K562 (cell line): ENCODE data around the gene BCAP31. TPM values are rescaled to one million over a fixed set of nuclear protein-coding genes. Genes with fewer than 3 reads are reported as not detected.

Source experiments
- ATAC-seq: fragments of 200-7000 bp; cut with Tn5 transposase; 3 replicates; pipeline ENCODE4 v1.9.1; 2020; ENCODE audit warnings: moderate library complexity
- BruUV-seq: library from RNA; stranded (reverse); fragments of 400-500 nt; replicated peaks from 2 replicates; lab custom pipeline; 2021; lab: Mats Ljungman, UMichigan
- CTCF ChIA-PET: fragments of 300-600 bp; formaldehyde crosslinking; extraction: SDS; loops from one replicate; lab custom pipeline; 2021; ENCODE audit warnings: low intra/inter-chr PET ratio; lab: Yijun Ruan, JAX
- POLR2A ChIA-PET: fragments of 300-600, 350-650 bp; sonication (Branson Sonifier 250); formaldehyde crosslinking; extraction: SDS; loops from one replicate; lab custom pipeline; 2021; ENCODE audit warnings: antibody characterized with exemption, inconsistent platforms; lab: Yijun Ruan, JAX
- DNase-seq, 4 experiments: peaks; one replicate each; pipeline versions ENCODE4 v3.0.0 to v3.0.0-alpha.2; 2011 to 2018; ENCODE audit warnings: low spot score in 3 of 4, mixed read lengths in 3 of 4; ENCODE audit errors: extremely low read depth in 1 of 4
- FAIRE-seq: peaks from 2 replicates; lab custom pipeline; 2011; peaks lifted over from hg19 to GRCh38; lab: Jason Lieb, UNC
- H2AFZ ChIP-seq: 2 replicates; pipeline ENCODE4 v1.6.0; 2011; ENCODE audit warnings: low read depth, low read length, control low read depth, inconsistent platforms
- H3K27ac ChIP-seq: fragments of 200-600 bp; 3 replicates; pipeline ENCODE4 v1.8.0; 2011; ENCODE audit warnings: low read depth, mild to moderate bottlenecking, control low read depth, inconsistent platforms, low read length, moderate library complexity, mixed read lengths; ENCODE audit errors: extremely low read depth
- H3K27me3 ChIP-seq, 2 experiments: fragments of 300-600 bp in 1 of 2; 2 replicates in 1 of 2; 3 replicates in 1 of 2; pipeline versions ENCODE4 v1.6.0 to v1.8.0; 2011; ENCODE audit warnings: inconsistent platforms in 2 of 2, low read length in 2 of 2, mild to moderate bottlenecking in 1 of 2, mixed read lengths in 1 of 2, moderate library complexity in 1 of 2; ENCODE audit not compliant: control insufficient read depth in 2 of 2, insufficient read depth in 2 of 2
- H3K36me3 ChIP-seq: fragments of 300-600 bp; 3 replicates; pipeline ENCODE4 v1.8.0; 2011; ENCODE audit warnings: mild to moderate bottlenecking, low read length, inconsistent platforms; ENCODE audit not compliant: control insufficient read depth, insufficient read depth
- H3K4me1 ChIP-seq, 2 experiments: fragments of 200-600 bp in 1 of 2; replicated peaks in 1 of 2; 2 replicates in 1 of 2; 3 replicates in 1 of 2; pipeline versions ENCODE4 v1.5.1 to v1.8.0; 2011; ENCODE audit warnings: inconsistent platforms in 2 of 2, low read length in 2 of 2, mild to moderate bottlenecking in 1 of 2, mixed read lengths in 1 of 2, moderate library complexity in 1 of 2; ENCODE audit not compliant: control insufficient read depth in 2 of 2, insufficient read depth in 2 of 2
- H3K4me2 ChIP-seq: 2 replicates; pipeline ENCODE4 v1.6.1; 2011; ENCODE audit warnings: low read length, control low read depth, inconsistent platforms, mixed read lengths; ENCODE audit not compliant: insufficient read depth
- H3K4me3 ChIP-seq: fragments of 200-600 bp; sonication (generic), shearing (Covaris generic); 2 replicates; pipeline ENCODE4 v1.5.1; 2016; ENCODE audit warnings: control low read depth, inconsistent platforms
- H3K79me2 ChIP-seq: fragments of 200-600 bp; 3 replicates; pipeline ENCODE4 v1.8.0; 2011; ENCODE audit warnings: low read length, inconsistent platforms; ENCODE audit not compliant: control insufficient read depth, insufficient read depth
- H3K9ac ChIP-seq, 2 experiments: 2 replicates each; pipeline versions ENCODE4 v1.6.0 to v1.6.1; 2011; ENCODE audit warnings: low read depth in 2 of 2, low read length in 2 of 2, control low read depth in 1 of 2, inconsistent platforms in 1 of 2, mild to moderate bottlenecking in 1 of 2, mixed read lengths in 1 of 2; ENCODE audit not compliant: insufficient read depth in 1 of 2
- H3K9me1 ChIP-seq: one replicate; pipeline ENCODE4 v1.6.0; 2011; ENCODE audit warnings: inconsistent platforms, mild to moderate bottlenecking, low read length, moderate library complexity; ENCODE audit not compliant: control insufficient read depth, insufficient read depth
- H3K9me3 ChIP-seq: replicated peaks from 2 replicates; pipeline ENCODE4 v1.5.1; 2011; ENCODE audit warnings: low read depth, low read length, inconsistent platforms; ENCODE audit not compliant: control insufficient read depth, insufficient read depth
- H4K20me1 ChIP-seq: replicated peaks from 2 replicates; pipeline ENCODE4 v1.6.1; 2011; ENCODE audit warnings: low read length, inconsistent platforms, mixed read lengths; ENCODE audit not compliant: control insufficient read depth, insufficient read depth
- CXXC5 ChIP-seq: fragments of 250-450 bp; sonication (Bioruptor Pico); IDR thresholded peaks from 2 replicates; pipeline ENCODE4 v1.8.0; 2022; ENCODE audit warnings: inconsistent platforms, mild to moderate bottlenecking, moderate library complexity
- DDX20 ChIP-seq: fragments of 450-650 bp; IDR thresholded peaks from 2 replicates; pipeline ENCODE4 v1.6.1; 2016; ENCODE audit warnings: missing genetic modification characterization, low read depth, mild to moderate bottlenecking, missing compliant biosample characterization, moderate library complexity
- HMG20B ChIP-seq: fragments of 250-450 bp; sonication (Bioruptor Pico); IDR thresholded peaks from 2 replicates; pipeline ENCODE4 v1.5.0; 2021; ENCODE audit warnings: mild to moderate bottlenecking
- JUNB ChIP-seq: fragments of 450-650 bp; formaldehyde crosslinking; conservative IDR thresholded peaks from 2 replicates; pipeline ENCODE4 v1.4.0; 2020; ENCODE audit warnings: mild to moderate bottlenecking
- MYNN ChIP-seq, 2 experiments: sonication (generic); formaldehyde crosslinking in 1 of 2; IDR thresholded peaks; 2 replicates each; pipeline versions ENCODE4 v1.5.0 to v1.6.1; 2016 to 2020; ENCODE audit warnings: antibody characterized with exemption in 1 of 2, missing genetic modification reagents in 1 of 2
- NFIX ChIP-seq: fragments of 250-450 bp; sonication (Bioruptor Pico); IDR thresholded peaks from 2 replicates; pipeline ENCODE4 v1.4.0; 2020; ENCODE audit warnings: low read depth, mild to moderate bottlenecking, moderate library complexity
- POU5F1 ChIP-seq: fragments of 150-350 bp; IDR thresholded peaks from 2 replicates; pipeline ENCODE4 v1.6.1; 2014; ENCODE audit warnings: borderline replicate concordance, low read length, low read depth, mild to moderate bottlenecking; ENCODE audit not compliant: partially characterized antibody
- ZKSCAN3 ChIP-seq: fragments of 250-450 bp; sonication (Bioruptor Pico); IDR thresholded peaks from 2 replicates; pipeline ENCODE4 v1.4.0; 2020
- ZNF121 ChIP-seq: sonication (generic); formaldehyde crosslinking; conservative IDR thresholded peaks from 2 replicates; pipeline ENCODE4 v1.8.0; 2022; ENCODE audit warnings: missing genetic modification reagents
- ZNF24 ChIP-seq: fragments of 450-650 bp; IDR thresholded peaks from 2 replicates; pipeline ENCODE4 v1.6.1; 2016
- WGBS: fragments of 100-300 bp; shearing (Covaris generic); methylation state at CpG from one replicate; pipeline ENCODE4 v1.1.6; 2016; ENCODE audit warnings: low coverage, mixed read lengths; ENCODE audit not compliant: insufficient coverage; ENCODE audit errors: missing lambda C conversion rate; 5-methylcytosine and 5-hydroxymethylcytosine counted together
- in situ Hi-C: fragments of 300-500 bp; cut with MboI; formaldehyde crosslinking; loops from 4 replicates; pipeline ENCODE4 v1.15.0; 2018; ENCODE audit warnings: inconsistent platforms, mixed read lengths
- intact Hi-C: fragments of 100-400 bp; cut with micrococcal nuclease; formaldehyde crosslinking; loops from 2 replicates; pipeline ENCODE4 v1.14.2; 2022
- polyA plus RNA-seq, 8 experiments: library from polyadenylated mRNA; depleted of rRNA in 4 of 8; stranded (reverse) in 5 of 8; unstranded in 3 of 8; fragments of >200 nt; fragmentation: Nextera tagmentation in 2 of 8; fragmentation: Illumina TruSeq in 1 of 8; extraction: Ambion mirVana in 2 of 8; extraction: Trizol in 1 of 8; gene quantifications; 2 replicates each; pipeline versions ENCODE4 v1.2.1 to v1.2.3, GENCODE V29; 2011 to 2014; ENCODE audit warnings: inconsistent platforms in 1 of 8, missing spikeins in 1 of 8
- total RNA-seq, 7 experiments: library from RNA; depleted of rRNA in 6 of 7; stranded (reverse); fragments of >200 nt in 6 of 7; fragmentation: Illumina TruSeq in 2 of 7; extraction: Trizol in 2 of 7; gene quantifications; 2 replicates each; pipeline versions ENCODE4 v1.2.1 to v1.2.3, GENCODE V29; 2011 to 2021; ENCODE audit warnings: low replicate concordance in 1 of 7

The BCAP31 gene
- total and polyA plus RNA-seq, 9 of the 15 experiments (the other 6 are each of a cell fraction or from before 2014, with no cell fraction given): 156 to 683 (median 188) TPM

GRCh38 chrX:153669901-153670731 lies 54.1 kb downstream of the BCAP31 start:
- no peak for TF ChIP-seq ZNF24
- no peak for TF ChIP-seq MYNN (IDR thresholded peaks at IDR 0.05)
- no peak for TF ChIP-seq MYNN (CRISPR knock-in tag; IDR thresholded peaks at IDR 0.05)
- TF ChIP-seq CXXC5 (CRISPR knock-in tag): no peak
- no peak for TF ChIP-seq NFIX
- TF ChIP-seq ZKSCAN3 (CRISPR knock-in tag): no peak
- no peak for TF ChIP-seq ZNF121 (CRISPR knock-in tag)
- TF ChIP-seq HMG20B (CRISPR knock-in tag): no peak
- no peak for TF ChIP-seq JUNB
- TF ChIP-seq DDX20 (tag): no peak
- no peak for TF ChIP-seq POU5F1
- Histone ChIP-seq H3K4me1 (peaks cover 17 to 60% of the 10 kb centered on the region in 2 experiments), H3K79me2 (no peaks in the 10 kb centered on the region; the same call in 2 of the 3 replicates), H3K4me2 (no peak overlapping the region), H3K9me1 (peaks cover 4% of the 10 kb centered on the region), H3K27ac (no peak overlapping the region), H2AFZ (no peak overlapping the region), H3K9ac (0 out of 4 replicates have a peak overlapping the region, but pooled peaks of 1 of the 2 experiments have one; percentile 9), H3K9me3 (no peaks in the 10 kb centered on the region), H3K27me3 (peaks cover 2 to 18% of the 10 kb centered on the region in 2 experiments; a peak in 3 of 5 replicates), H4K20me1 (no peaks in the 10 kb centered on the region), H3K36me3 (no peaks in the 10 kb centered on the region), H3K4me3 (no peak overlapping the region)
- in situ Hi-C loops (loop anchor here (5.0 to 10.0 kb wide), 3 partner anchors 58 to 725 kb away; no protein-coding TSS in a partner anchor), intact Hi-C loops (loop anchor here (5.0 to 10.0 kb wide), 3 partner anchors 113 to 715 kb away; no protein-coding TSS in a partner anchor)
- ChIA-PET CTCF (interaction anchor here (1.3 kb wide), 1 partner anchor 60 kb away, joined by 4 read pairs; no protein-coding TSS in a partner anchor), POLR2A (no interaction called here)
- no peak for DNase-seq
- ATAC-seq: no peak
- BruUV-seq: no TSS peak
- no peak for FAIRE-seq
- WGBS: 66% methylated on average over 8 of the region's 23 CpGs
